Panc1 (cell line): ENCODE data around the gene STRIP1.

Source experiments
- CTCF ChIP-seq: fragments of 450-650 bp; IDR thresholded peaks from 2 replicates; pipeline ENCODE4 v1.5.1; 2017; ENCODE audit warnings: mild to moderate bottlenecking
- POLR2AphosphoS5 ChIP-seq: IDR thresholded peaks from 2 replicates; pipeline ENCODE4 v1.6.1; 2012; ENCODE audit warnings: mild to moderate bottlenecking, low read depth, low read length, moderate library complexity
- REST ChIP-seq, 2 experiments: IDR thresholded peaks; 2 replicates each; pipeline ENCODE4 v1.6.1; 2011 to 2012; ENCODE audit warnings: low read depth in 2 of 2, control low read depth in 1 of 2, low read length in 1 of 2, mild to moderate bottlenecking in 1 of 2, moderate library complexity in 1 of 2; ENCODE audit not compliant: insufficient read depth in 1 of 2
- TCF7L2 ChIP-seq: IDR thresholded peaks from 2 replicates; pipeline ENCODE4 v1.6.1; 2011; ENCODE audit warnings: mild to moderate bottlenecking, low read depth, low read length, inconsistent platforms

- no peak for TF ChIP-seq CTCF
- TF ChIP-seq POLR2AphosphoS5, result no peak
- no peak for TF ChIP-seq REST (IDR thresholded peaks at IDR 0.05; ENCODE audit: insufficient read depth in 1 of 2, low read depth in 2 of 2, low read length in 1 of 2)
- no peak for TF ChIP-seq TCF7L2
These were observed 14.7 kb upstream of the STRIP1 start for GRCh38 chr1:110019770-110020169.
